NCI-H2107 treated with DMSO at 0.1 percent for 48 hours (cell line): ENCODE results near the gene SYT14.
"Not testable (repeated sequence)": the region's sequence is repeated elsewhere in the genome, so short reads cannot be mapped to it uniquely, and the experiment has no call there.

ENCODE experiments used
- DNase-seq: peaks from one replicate; lab custom pipeline; 2025; ENCODE audit not compliant: unreplicated experiment; lab: John Stamatoyannopoulos, UW

The SYT14 gene

DNA sequence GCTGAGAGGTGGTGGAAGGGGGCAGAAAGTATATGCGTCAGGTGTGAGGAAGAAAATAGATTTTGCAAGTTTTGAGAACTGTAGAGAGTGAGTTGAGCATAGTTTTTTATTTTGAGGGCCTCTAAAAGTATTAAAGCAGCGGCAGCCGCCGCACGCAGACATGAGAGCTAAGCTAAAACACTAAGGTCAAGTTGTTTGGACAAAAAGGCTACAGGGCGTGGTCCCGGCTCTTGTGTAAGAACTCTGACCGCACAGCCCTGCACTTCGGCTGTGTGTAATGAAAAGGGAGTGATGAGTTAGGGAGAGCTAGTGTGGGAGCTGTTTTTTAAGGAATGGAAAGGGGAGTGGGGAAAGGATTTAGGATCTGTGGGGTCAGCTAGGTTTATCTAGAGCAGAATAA is 174.9 kb downstream of the SYT14 start:
- not testable (repeated sequence) for DNase-seq

DNA sequence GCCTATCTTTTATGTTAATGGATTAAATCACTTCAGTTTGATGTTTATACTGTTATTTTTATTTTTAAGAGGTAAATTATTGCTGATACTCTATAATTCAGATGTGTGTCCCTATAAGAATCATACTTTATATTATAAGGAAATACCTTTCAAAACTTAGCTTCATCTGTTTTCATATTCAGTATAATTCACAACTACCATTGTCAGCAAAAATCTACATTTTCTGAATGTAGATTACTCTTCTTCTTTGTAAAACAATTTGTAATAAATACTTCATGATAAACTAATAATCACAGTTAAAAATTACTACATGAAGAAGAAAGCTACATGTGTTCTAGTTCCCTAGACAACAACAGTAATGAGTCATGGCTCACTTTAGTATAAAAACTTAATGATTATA is 179.2 kb downstream of the SYT14 start:
- no peak for DNase-seq

DNA sequence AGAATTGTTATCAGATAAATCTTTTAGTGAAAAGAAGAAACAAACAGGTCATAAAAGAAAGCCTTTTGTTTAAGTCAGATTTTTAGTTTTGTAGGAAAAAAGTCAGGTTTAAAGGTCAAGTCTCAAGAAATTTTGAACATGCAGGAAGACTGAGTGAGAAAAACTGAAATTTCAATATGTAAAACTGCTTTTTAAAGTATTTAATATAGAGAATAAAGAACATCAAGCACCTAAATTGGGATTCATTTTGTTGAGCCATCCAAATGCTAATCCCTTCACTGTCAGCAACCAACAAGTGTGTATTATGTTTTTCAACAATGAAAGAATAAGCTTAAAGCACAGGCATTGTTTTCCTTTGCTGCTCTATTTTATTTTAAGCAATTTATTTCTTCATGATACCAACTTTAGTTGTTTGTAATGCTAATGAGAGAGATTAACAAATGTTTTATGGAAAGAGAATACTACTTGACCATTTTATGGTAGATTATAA is 179.7 kb downstream of the SYT14 start:
- no peak for DNase-seq

DNA sequence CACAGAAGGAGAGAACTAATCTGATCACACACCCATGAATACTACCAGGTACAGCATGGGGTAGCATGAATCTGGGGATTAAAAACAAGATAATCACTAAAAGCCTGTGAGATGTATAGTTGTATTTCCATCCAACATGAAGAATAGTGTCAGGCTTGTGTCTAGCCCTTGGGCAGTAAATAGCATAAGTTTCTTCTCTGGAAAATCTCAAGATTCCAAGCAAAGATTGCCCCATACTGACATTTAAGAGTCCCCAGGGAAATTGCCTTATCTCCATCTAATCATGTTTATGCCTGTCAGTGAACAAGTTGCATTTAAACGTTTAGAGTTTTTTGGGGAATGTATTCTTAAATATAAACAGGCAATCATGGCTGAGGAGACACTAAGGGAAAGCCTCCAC is 185.4 kb downstream of the SYT14 start:
- no peak for DNase-seq

DNA sequence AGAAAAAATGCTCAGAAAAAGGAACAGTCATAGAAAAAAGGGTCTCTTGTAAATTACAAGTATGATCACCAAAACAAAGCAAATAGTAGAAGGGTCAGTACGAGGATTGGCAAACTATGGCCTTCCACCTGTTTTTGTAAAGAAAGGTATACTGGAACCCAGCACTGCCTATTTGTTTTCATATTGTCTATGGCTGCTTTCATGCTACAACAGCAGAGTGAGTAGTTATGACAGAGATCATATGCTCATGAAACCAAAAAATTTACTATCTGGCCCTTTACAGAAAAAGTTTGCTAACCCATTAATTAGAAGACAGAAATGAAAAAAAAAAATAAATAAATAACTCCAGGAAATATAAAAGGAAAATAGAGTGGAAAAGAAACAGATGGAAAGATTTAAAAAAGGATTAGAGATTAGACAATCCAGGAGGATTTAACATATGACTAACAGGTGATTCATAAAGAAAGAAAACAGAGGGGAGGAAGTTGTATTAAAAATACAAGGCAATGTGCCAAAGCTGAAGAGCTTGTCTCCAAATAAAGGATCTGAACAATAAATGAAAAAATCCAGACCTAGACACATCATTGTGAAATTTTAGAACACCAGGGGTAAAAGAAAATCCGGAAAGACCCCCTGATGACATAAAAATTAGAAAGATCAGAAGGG is 186.0 kb downstream of the SYT14 start:
- no peak for DNase-seq

DNA sequence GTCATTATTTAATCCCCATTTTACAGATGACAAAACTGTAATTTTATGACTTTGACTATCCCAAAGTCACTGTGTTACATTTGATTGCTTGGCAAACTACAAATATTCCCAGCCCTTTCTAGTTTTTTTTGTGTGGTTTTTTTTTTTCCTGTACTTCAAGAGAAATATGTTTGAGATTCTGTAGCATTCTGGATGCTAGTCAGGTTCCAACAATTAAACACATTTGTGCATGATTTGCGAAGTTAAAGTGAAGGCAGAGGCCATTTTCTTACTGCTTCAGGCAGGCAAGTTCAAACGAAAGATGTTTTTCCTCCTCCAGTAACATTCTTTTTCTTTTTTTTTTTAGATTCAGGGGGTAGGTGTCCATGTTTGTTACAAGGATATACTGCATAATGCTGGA is 186.7 kb downstream of the SYT14 start:
- DNase-seq = no peak

DNA sequence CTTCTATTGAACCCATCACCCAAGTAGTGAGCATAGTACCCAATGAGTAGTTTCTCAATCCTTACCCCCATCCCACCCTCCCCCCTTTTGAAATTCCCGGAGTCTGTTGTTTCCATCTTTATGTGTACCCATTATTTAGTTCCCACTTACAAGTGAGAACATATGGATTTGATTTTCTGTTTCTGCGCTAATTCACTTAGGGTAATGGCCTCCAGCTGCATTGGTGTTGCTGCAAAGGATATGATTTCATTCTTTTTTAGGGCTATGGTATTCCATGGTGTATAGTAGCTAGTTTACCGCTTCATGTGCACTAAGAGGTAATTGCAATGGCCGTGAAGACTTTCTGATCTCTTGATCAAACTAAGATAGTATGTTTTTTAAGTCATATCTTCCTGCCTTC is 187.1 kb downstream of the SYT14 start:
- DNase-seq = no peak

DNA sequence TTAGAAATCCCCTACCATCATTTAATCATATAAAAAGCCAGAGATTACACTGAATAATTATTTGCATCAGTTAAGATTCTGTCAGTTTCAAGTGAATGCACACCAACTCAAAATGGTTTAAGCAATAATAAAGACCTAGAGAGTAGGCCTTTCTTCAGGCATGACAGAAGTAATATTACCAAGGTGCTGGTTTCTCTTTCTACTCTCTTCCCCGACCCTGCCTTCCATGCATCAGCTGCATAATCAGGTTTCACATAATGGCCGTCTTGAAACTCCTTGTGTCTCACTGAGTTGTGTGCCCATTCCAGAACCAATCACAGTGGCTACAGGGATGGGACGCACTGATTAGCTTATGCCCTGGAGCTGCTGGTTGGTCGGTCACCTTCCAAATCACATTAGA is 191.1 kb downstream of the SYT14 start:
- DNase-seq = no peak

DNA sequence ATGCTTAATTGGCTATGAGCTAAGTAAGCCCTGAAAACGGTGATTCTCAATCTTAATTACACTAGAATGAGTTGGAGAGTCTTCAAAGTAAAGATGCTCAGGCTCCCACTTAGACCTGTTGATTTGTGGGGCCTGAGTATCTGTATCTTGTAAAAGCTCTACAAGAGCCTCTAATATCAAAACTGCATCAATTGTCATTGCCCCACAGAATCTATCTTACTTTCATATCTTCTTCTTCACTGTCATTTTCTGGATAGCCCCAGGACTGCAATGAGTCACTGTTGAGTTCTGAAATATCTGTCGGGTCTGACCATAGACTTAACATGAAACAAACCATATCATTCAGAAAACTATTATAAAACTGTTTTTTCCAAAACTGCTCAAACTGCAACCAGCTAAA is 191.7 kb downstream of the SYT14 start:
- no peak for DNase-seq

DNA sequence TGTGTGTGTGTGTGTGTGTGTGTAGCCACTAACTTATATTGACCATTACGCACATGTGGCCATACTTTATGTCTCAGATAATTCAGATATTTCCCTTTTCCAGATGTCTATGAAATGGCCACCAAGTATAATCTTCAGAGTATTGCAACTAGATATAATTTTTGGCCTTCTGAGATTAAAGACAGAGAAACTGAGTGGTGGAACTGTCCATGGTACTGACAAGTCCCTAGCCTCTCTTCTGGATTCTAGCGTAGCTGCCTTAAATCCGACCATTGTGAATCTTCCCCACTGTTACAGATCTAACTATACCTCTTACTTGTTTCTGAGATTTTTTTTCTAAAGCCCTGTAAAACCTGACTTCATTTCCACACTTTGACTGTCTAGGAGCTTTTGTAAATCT is 194.6 kb downstream of the SYT14 start:
- DNase-seq = no peak

DNA sequence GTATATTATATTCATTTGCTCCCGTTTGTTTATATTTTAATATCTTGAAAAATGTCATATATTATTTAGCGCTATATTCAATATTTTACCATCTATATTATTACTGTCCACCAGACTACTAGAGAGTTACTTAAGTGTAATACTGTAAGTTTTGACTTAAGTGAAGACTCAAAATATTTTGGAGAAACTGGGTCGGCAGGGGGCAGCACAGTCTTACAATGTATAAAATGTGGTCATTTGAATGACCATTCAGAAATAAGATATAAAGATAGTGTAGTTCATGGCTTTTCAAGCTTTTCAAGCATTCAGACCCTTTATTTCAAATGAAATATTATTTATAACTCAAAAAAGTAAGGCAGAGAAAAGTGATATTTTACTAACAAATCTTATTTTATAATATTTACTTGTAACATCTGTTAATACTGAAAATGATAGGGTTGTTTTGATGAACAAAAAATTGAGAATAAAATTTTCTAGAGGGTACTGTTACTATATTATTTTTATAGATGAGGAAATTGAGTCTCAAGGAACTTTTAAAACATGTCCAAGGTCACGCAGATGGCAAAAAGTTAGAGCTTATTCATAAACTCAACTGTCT is 205.5 kb downstream of the SYT14 start:
- DNase-seq = peak; percentile 33

DNA sequence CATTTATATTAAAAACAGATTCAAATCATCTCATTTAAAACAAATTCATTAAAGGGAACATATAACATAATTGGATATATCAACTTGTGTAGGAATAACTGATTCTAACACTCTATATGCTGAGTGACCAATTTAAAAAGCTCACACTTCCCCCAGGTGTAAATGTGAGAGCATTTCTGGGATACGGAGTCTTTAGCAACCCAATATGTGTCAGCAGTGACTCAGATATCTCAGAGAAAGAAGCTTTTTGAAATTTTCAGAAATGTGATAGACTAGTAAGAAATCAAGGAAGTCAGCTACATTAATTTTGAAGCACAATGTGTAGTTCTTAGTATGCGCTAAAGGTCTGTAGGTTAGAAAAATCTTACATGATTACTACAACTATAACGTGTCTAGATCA is 206.7 kb downstream of the SYT14 start:
- DNase-seq = no peak

DNA sequence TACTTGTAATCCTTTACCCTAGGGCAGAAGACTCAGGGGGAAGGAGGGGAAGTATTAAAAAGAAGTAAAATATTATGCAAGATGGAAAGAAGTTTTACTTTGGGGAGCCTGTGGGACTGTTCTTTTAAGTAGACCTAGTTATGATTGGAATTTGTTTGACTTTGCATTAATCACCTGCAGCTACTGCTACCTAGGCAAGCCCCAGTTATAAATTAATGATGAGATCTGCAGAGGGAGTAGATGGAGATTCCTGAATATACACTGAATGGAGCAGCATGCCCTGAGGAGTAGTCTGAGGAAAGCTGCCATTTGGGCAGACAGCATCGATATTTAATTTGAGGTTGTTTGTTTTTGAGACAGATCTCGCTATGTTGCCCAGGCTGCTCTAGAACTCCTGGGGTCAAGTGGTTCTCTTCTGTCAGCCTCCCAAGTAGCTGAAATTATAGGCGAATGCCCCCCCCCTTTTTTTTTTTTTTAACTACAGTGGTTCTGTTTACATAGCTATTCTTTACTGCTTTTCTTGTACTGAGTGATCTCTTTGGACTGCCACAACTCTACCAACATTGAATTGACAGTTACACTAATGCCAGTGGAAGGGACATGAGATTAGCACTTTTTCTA is 213.1 kb downstream of the SYT14 start:
- DNase-seq = peak; percentile 50

DNA sequence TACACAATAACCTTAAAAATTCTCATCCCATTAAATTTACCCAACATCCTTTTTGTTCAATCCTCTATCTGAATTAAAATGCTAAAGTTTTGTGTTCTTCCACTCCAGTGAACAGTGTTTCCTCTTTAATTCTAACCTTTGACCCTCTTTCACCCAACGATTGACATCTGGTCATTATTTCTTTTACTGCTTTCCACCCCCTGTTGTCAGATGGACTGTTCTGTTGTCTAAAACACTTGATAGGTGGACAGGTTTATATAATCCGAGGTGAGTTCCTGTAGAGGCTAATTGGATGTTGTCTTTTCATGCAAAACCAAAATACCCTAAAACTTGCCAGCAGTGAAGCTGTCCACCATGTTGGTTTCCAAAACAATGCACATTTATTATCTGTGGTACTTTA is 221.2 kb downstream of the SYT14 start:
- DNase-seq = no peak

DNA sequence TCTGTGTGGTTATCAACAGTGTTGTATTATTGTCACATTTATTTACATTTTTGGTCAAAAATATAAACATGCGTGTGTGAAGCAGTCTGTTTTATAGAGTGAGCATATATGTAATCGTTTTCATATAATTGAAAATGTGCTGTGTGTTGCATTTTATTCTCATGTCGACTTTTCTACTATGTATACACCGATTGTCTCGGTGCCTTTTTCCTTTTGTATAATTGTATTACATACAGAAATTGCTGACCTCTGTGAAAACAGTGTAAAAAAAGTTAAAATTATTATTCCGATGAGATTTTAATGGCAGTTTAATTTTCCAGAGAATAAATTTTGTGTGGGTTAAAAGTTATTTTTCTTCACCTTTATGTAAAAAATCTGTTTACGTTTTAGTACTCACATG is 232.2 kb downstream of the SYT14 start:
- no peak for DNase-seq

DNA sequence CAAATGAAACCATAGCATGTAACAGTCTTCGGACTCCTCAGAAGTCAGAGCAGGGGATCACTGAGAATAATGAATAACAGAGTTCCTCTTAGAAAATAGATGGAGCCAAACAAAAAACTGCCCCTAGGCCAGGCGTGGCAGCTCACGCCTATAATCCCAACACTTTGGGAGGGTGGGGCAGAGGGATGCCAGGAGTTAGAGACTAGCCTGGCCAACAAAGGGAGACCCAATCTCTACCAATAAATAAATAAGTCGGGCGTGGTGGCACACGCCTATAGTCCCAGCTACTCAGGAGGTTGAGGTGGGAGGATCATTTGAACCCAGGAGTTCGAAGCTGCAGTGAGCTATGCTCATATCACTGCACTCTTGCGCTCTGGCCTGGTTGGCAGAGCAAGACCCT is 236.1 kb downstream of the SYT14 start:
- DNase-seq = no peak

DNA sequence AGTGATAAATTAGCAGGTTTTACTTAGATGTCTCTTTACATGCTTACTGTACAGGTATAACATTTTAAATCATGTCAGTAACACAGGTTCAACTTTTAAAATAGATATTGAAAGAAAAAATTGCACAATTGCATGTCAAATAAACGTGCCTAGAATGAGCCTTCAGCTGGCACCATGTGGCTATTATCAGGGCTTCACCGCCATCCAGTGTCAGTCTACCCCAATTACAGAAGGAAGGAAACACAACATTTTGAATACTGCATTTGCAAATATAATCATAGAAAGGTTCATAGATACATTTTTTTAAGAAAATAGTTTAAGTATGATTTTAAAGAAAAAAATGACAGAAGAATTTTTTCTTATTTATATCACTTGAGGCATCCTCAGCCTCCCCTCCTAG is 247.0 kb downstream of the SYT14 start:
- DNase-seq = no peak

DNA sequence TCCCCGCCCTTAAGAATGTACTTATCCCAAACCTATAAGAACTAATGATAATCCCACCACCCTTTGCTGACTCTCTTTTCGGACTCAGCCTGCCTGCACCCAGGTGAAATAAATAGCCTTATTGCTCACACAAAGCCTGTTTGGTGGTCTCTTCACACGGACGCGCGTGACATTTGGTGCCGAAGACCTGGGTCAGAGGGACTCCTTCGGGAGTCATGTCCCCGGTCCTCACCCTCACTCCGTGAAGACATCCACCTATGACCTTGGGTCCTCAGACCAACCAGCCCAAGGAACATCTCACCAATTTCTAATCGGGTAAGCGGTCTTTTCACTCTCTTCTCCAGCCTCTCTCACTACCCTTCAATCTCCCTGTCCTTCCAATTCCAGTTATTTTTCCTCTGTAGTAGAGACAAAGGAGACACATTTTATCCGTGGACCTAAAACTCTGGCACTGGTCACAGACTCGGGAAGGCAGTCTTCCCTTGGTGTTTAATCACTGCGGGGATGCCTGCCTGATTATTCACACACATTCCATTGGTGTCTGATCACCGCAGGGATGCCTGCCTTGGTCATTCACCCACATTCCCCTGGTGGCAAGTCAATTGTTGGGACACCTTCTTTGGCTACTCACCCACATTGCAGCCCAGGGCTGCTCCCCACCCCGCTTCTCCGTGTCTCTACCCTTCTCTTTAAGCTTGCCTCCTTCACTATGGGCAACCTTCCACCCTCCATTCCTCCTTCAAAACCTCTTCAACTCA is 250.0 kb downstream of the SYT14 start:
- not testable (repeated sequence) for DNase-seq

DNA sequence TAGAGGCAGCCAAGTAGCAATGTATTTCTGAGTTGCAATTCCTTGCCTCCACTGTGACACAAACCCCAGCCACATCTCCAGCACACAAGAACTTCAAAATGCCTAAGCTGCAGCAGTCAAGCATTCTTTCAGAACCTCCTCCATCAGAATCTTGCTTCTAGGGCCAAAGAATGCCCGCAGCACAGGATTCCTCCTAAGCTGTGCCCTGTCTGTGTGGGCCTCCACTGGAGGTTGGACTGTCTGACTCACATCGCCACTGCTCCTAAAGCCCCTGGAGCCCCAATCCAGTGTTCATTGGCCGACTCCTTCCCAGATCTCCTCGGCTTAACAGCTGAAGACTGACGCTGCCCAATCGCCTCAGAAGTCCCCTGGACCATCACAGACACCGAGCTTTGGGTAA is 251.4 kb downstream of the SYT14 start:
- no peak for DNase-seq

DNA sequence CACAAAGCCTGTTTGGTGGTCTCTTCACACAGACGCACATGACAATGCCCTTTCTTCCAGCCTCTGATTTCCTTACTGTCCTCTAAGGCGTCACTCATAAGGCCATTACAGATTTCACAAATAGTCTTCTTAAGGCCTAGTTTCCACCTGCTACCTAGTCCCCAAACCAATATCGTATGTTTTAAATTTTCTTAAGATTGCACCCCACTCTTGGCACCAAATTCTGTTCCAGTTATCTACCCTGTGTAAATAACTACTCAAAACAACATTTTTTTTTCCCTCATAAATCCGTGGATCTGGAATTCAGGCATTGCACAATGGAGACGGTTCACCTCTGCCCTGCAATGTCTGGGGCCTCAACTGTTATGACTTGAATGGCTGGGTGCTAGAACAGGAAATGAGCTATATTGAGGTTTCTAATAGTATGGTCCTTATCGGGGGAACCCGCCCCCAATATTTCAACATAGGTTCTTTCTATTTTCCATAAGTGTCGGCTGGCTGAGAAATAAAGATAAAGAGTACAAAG is 257.7 kb downstream of the SYT14 start:
- DNase-seq = no peak

DNA sequence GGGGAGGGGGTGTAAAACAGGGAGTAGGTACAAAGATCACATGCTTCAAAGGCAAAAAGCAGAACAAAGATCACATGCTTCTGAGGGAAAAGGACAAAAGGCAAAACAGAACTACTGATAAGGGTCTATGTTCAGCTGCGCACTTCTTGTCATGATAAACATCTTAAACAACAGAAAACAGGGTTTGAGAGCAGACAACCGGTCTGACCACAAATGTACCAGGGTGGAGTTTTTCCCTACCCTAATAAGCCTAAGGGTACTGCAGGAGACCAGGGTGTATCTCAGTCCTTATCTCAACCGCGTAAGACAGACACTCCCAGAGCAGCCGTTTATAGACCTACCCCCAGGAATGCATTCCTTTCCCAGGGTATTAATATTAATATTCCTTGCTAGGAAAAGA is 258.2 kb downstream of the SYT14 start:
- DNase-seq = not testable (repeated sequence)

DNA sequence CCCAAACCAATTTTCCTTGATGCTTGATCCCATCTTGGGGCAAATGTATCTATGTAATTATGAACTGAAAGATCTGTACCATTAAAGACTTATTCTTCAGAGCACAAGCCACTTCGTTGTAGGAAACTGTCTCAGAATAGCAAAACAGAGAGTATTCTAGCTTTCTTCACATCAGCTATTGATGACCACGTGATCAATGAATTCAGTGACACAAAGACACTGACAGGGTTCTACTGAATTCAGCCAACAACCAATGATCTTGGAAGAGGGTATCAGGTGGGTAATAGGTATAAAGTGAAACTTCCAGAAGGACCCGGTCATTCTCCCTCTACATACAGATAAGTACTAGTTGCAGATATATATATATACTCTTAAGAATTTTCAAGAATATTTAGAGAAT is 260.8 kb downstream of the SYT14 start:
- DNase-seq = no peak
